Measurements from ENCODE around the gene IGF2BP2. TPM values are rescaled to one million over a fixed set of nuclear protein-coding genes. Genes with fewer than 3 reads are reported as not detected.

The IGF2BP2 gene
- total and polyA plus RNA-seq, 2 of the 8 experiments (the other 6 are each of a cell fraction or from before 2014, with no cell fraction given), result 7.4 to 121 TPM

GRCh38 chr3:185807445-185808068 is 17.3 kb downstream of the IGF2BP2 start (continued):
- no peak for TF ChIP-seq ASH2L (IDR thresholded peaks at IDR 0.05; ENCODE audit: low read length)
- 0 out of 4 replicates have a peak, but pooled peaks of 1 of the 2 experiments have one; percentile 43 for TF ChIP-seq HDAC2 (IDR thresholded peaks at IDR 0.05; ENCODE audit: borderline replicate concordance in 1 of 2, low read depth in 2 of 2, low read length in 2 of 2)
- TF ChIP-seq BRCA1 (IDR thresholded peaks at IDR 0.05; ENCODE audit: low read depth, low read length), result no peak
- no peak for TF ChIP-seq SAP30 (IDR thresholded peaks at IDR 0.05; ENCODE audit: insufficient read depth, insufficient replicate concordance, low read length)
- peak; percentile 93 for TF ChIP-seq ATF2 (IDR thresholded peaks at IDR 0.05; ENCODE audit: low read length)
- TF ChIP-seq TCF12 (IDR thresholded peaks at IDR 0.05; ENCODE audit: low read depth, low read length), result peak; percentile 87
- peak; percentile 42 to 44 for TF ChIP-seq BCL11A (IDR thresholded peaks at IDR 0.05; ENCODE audit: low read depth in 2 of 2, low read length in 2 of 2)
- no peak for TF ChIP-seq EZH2 (IDR thresholded peaks at IDR 0.05; ENCODE audit: low read depth, low read length, severe bottlenecking)
- no peak for TF ChIP-seq GABPA (IDR thresholded peaks at IDR 0.05; ENCODE audit: borderline replicate concordance, insufficient read depth, low read length)
- no peak for TF ChIP-seq SRF (IDR thresholded peaks at IDR 0.05; ENCODE audit: low read depth, low read length)
- TF ChIP-seq KDM1A (IDR thresholded peaks at IDR 0.05; ENCODE audit: borderline replicate concordance, low read length), result 0 out of 2 replicates have a peak, but pooled peaks have one; percentile 48
- no peak for TF ChIP-seq RNF2 (IDR thresholded peaks at IDR 0.05; ENCODE audit: borderline replicate concordance, low read depth, low read length, missing control alignments, poor library complexity, severe bottlenecking)
- TF ChIP-seq POU5F1 (IDR thresholded peaks at IDR 0.05; ENCODE audit: low read depth, low read length), result 0 out of 2 replicates have a peak, but pooled peaks have one; percentile 20
- no peak for TF ChIP-seq CEBPB (IDR thresholded peaks at IDR 0.05; ENCODE audit: low read depth, low read length)
- no peak for TF ChIP-seq RFX5 (IDR thresholded peaks at IDR 0.05; ENCODE audit: borderline replicate concordance, low read depth, low read length)
- TF ChIP-seq KDM4A (IDR thresholded peaks at IDR 0.05; ENCODE audit: low read depth, low read length, severe bottlenecking), result no peak
- TF ChIP-seq EGR1 (IDR thresholded peaks at IDR 0.05; ENCODE audit: borderline replicate concordance, low read depth, low read length), result no peak
- peak; percentile 87 for TF ChIP-seq NANOG (IDR thresholded peaks at IDR 0.05; ENCODE audit: insufficient read depth, low read depth, low read length, poor library complexity, severe bottlenecking)
- no peak for TF ChIP-seq RBBP5 (IDR thresholded peaks at IDR 0.05; ENCODE audit: borderline replicate concordance, low read depth, low read length)
- TF ChIP-seq BACH1 (IDR thresholded peaks at IDR 0.05; ENCODE audit: low read length), result peak; percentile 93
- no peak for TF ChIP-seq SP2 (IDR thresholded peaks at IDR 0.05; ENCODE audit: low read length)
- TF ChIP-seq KDM5A (IDR thresholded peaks at IDR 0.05; ENCODE audit: low read length), result no peak
- TF ChIP-seq TEAD4 (IDR thresholded peaks at IDR 0.05; ENCODE audit: low read depth, low read length), result no peak

All from H1 (cell line).